ENCODE results near the gene MCF2L. TPM values are rescaled to one million over a fixed set of nuclear protein-coding genes. Genes with fewer than 3 reads are reported as not detected.
"Not testable (repeated sequence)": the region's sequence is repeated elsewhere in the genome, so short reads cannot be mapped to it uniquely, and the experiment has no call there.

The MCF2L gene
- total RNA-seq, 1 experiment from 2014 or later: not detected

DNA sequence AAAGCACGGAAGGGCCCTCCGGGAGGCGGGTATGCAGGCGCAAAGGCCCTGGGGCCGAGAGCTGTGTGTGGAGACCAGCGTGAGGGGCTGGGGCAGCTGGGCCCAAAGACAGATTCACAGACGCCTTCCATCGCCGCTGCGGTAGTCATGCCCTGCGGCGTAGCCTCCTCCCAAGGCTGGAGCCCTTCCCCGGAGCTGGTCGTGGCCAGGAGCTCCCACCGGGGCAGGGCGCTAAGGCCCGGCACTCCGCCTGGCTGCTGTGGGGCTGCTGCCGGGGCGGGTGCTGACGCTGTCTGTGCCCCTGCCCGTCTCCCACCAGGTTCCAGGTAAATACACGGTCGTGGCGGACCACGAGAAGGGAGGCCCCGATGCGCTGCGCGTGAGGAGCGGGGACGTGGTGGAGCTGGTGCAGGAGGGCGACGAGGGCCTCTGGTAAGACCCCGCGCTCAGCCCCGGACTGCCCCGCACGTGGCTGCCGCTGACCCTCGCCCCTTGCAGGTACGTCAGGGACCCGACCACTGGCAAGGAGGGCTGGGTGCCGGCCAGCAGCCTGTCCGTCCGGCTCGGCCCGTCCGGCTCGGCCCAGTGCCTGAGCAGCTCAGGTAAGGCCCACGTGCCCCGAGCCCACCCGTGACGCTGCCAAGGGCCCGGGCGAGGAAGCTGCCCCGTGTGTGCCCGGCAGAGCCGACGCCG is 127.2 kb downstream of the MCF2L start:
- no peak for DNase-seq (ENCODE audit: low read depth)

- DNase-seq (ENCODE audit: low read depth): no peak
Observed at GRCh38 chr13:113096745-113097305, 127.8 kb downstream of the MCF2L start.

- DNase-seq (ENCODE audit: low read depth): no peak
Observed at GRCh38 chr13:113097651-113098050, 128.6 kb downstream of the MCF2L start.

- DNase-seq (ENCODE audit: low read depth): no peak
Observed at GRCh38 chr13:113098162-113098732, 129.2 kb downstream of the MCF2L start.

GRCh38 chr13:113099142-113099541 is 130.1 kb downstream of the MCF2L start:
- DNase-seq (ENCODE audit: low read depth): no peak

DNA sequence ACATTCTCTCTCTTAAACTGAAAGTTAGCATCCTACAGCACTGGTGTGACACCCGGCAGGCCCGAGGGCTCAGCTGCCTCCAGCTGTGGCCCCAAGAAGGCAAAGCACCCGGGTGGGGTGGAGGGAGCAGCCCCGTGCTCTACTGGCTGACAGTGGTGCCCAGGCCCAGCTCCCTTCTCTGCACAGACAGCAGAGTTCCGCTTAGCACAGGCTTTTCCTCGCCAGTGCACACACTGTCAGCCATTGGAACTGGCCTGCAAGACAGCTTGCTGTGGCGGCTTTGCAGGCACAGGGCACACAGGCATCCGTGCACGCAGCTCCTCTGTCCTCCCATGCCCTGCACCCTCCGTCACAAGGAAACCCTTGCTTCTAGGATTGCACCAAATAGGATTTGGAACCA is 133.3 kb downstream of the MCF2L start:
- not testable (repeated sequence) for DNase-seq (ENCODE audit: low read depth)

GRCh38 chr13:113102727-113103126 is 133.7 kb downstream of the MCF2L start:
- DNase-seq (ENCODE audit: low read depth): no peak

- no peak for DNase-seq (ENCODE audit: low read depth)
Observed at GRCh38 chr13:113103646-113104045, 134.6 kb downstream of the MCF2L start.

- no peak for DNase-seq (ENCODE audit: low read depth)
Observed at GRCh38 chr13:113105032-113105920, 136.3 kb downstream of the MCF2L start, which contains the start of gene F7. TSS of gene F7 (plus strand) at chr13:113105791. CDS start at chr13:113105842, 51 bp downstream.

GRCh38 chr13:113105921-113106452 is 137.0 kb downstream of the MCF2L start:
- DNase-seq (ENCODE audit: low read depth): no peak

DNA sequence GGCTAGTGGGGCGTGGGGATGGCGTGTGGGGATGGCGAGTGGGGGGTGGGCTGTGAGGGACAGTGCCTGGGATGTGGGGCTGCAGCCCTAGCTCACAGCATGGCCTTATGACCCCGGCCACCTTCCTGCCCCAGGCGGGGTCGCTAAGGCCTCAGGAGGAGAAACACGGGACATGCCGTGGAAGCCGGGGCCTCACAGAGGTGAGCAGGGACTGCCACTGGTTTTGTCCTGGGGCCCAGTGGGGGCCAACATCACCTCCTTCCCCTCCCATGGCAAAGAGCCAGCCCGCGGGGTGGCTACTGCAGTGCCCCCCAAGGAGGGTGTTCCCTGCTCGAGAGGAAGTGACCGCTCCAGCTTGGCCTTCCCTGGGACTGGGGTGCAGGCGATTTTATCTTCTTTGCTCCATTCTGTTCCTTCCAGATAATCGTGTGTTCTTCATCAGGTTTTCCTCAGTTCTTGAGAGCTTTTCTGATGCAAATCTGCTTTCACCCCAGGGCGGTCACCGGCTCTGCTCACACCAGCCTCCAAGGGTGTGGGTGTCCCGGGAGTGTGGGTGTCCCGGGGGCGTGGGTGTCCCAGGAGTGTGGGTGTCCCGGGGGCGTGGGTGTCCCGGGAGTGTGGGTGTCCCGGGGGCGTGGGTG is 137.8 kb downstream of the MCF2L start:
- no peak for DNase-seq (ENCODE audit: low read depth)

DNA sequence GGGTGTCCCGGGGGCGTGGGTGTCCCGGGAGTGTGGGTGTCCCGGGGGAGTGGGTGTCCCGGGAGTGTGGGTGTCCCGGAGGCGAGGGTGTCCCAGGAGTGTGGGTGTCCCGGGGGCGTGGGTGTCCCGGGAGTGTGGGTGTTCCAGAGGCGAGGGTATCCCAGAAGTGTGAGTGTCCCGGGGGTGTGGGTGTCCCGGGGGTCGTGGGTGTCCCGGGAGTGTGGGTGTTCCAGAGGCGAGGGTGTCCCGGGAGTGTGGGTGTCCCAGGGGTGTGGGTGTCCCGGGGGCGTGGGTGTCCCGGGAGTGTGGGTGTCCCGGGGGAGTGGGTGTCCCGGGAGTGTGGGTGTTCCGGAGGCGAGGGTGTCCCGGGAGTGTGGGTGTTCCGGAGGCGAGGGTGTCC is 139.5 kb downstream of the MCF2L start:
- DNase-seq (ENCODE audit: low read depth): not testable (repeated sequence)

GRCh38 chr13:113109151-113110047 is 140.4 kb downstream of the MCF2L start:
- no peak for DNase-seq (ENCODE audit: low read depth)

DNA sequence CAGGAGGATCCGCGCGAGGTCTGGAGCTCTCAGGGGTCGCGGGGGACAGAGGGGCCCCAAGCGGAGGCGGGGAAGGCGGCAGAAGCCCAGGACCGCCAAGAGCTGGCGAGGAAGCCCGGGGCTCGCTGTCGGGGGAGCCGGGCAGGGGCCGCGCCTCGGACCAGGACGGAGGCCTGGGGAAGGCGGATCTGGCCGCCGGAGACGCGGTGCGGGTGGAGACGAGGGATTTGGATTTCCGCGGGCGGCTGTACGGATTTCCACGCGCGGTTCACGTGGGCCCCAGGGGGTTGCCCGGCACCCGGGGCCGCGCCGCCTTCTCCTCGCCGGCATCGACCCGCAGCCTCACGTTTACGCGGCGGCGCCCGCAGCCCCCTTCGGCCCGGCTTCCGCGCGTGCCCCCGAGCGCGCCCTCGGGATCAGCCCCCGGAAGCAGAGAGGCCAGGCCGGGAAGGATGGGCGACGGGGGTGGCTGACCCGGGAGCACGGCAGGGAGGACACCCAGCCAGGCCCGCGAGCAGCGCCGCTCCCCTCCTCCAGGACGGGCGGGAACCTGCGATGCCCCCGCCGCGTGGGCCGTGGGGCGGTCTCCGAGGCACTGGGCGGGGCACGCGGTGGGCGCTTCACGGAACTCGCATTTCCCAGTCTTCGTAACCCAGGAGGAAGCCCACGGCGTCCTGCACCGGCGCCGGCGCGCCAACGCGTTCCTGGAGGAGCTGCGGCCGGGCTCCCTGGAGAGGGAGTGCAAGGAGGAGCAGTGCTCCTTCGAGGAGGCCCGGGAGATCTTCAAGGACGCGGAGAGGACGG is 141.2 kb downstream of the MCF2L start:
- DNase-seq (ENCODE audit: low read depth): no peak

DNA sequence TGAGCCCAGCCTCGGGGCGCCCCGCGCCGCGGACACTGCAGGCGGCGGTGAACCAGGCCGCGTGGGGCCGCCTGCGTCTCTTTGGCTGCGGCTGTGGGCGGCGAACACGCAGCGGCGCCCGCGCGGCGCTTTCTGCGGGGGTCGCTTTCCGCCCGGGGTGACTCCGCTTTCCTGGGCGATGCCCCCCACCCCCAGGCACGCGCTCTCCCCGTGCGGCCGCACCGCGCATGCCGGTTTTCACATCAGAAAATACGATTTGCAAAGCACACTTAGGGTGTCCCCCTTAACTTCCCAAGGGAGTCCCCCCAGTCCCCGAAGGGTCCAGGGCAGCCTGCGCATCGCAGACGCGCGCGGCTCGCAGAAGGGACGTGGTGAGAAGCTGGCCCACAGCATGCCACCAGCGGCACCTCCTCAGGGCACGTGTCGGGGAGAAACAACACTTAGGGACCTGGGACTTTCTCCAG is 141.9 kb downstream of the MCF2L start:
- DNase-seq (ENCODE audit: low read depth): no peak

GRCh38 chr13:113111821-113112220 is 142.8 kb downstream of the MCF2L start:
- not testable (repeated sequence) for DNase-seq (ENCODE audit: low read depth)

GRCh38 chr13:113112475-113112874 is 143.5 kb downstream of the MCF2L start:
- not testable (repeated sequence) for DNase-seq (ENCODE audit: low read depth)

DNA sequence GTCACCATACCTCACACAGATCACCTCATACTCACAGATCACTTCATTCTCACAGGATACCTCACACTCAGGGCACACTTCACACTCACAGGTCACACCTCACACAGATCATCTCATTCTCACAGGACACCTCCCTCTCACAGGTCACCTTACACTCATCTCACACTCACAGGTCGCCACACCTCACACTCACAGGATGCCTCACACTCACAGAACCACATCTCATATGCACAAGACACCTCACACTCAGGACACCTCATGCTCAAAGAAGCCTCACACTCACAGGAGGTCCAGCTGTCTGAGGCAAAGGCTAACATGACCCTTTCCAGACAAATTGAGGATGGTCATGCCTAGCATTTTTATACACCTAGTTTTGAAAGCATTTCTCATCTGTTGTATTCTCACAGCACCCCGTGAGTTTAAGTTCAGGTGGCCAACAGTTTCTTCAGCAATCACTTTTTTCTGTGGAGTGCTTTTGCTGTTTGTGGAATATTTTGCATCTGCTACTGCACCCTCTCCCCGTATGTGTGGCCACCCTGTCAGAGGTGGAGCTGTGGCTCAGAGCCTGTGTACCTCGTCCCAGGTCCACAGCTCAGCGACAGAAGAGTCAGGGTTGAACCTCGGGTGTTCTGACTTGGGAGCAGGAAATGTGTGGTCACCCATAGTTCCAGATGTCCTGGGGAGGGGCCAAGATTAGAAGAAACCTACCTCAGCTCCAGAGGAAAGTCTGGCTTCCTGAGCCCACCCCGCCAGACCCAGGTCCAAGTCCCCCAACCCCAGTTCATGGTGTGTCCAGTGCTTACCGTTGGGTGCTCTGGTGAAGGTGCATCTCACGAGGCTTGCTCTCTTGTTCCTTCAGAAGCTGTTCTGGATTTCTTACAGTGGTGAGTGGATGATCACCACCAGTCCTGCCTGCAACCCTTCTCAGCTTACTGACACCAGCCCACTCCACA is 144.2 kb downstream of the MCF2L start:
- no peak for DNase-seq (ENCODE audit: low read depth)
